Fibroblast of mammary gland (primary cell): ENCODE data around the gene KANSL1L.

Experiments
- DNase-seq: peaks from one replicate; pipeline ENCODE4 v3.0.0-alpha.2; 2010; ENCODE audit warnings: low read depth
- H3K4me3 ChIP-seq: 2 replicates; pipeline ENCODE4 v1.5.1; 2011; ENCODE audit warnings: low read depth, mild to moderate bottlenecking, low read length, moderate library complexity; ENCODE audit not compliant: control insufficient read depth
- TF ChIP-seq, protein P1 (sequence below): conservative IDR thresholded peaks from 2 replicates; pipeline ENCODE4 v1.5.1; 2011; ENCODE audit warnings: low read depth, low read length, inconsistent platforms; ENCODE audit not compliant: control insufficient read depth, insufficient read depth

Gene KANSL1L

DNA sequence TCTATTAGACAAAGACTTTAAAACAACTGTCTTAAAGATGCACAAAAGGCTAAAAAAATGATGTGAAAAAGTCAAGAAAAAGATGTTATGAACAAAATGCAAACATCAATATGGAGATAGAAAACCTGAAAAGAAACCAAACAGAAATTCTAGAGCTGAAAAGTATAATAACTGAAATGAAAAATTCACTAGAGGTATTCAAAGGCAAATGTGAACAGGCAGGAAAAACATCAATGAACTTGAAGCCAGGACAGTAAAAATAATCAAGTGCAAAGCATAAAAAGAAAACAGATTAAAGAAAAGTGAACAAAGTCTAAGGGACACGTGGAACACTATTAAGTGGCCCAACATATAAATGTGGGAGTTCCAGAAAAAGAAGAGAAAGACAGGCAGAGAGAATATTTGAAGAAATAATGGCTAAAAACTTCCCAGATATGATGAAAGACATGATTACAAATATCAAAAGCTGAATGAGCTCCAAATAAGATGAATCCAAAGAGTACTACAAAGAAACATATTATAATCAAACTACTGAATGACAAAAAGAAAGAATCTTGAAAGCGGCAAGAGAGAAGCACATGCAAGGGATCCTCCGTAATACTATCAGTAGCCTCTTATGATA lies 57.5 kb downstream of the KANSL1L start:
- no peak overlapping the region for H3K4me3 ChIP-seq
- no peak for DNase-seq
- TF ChIP-seq, protein P1, sequence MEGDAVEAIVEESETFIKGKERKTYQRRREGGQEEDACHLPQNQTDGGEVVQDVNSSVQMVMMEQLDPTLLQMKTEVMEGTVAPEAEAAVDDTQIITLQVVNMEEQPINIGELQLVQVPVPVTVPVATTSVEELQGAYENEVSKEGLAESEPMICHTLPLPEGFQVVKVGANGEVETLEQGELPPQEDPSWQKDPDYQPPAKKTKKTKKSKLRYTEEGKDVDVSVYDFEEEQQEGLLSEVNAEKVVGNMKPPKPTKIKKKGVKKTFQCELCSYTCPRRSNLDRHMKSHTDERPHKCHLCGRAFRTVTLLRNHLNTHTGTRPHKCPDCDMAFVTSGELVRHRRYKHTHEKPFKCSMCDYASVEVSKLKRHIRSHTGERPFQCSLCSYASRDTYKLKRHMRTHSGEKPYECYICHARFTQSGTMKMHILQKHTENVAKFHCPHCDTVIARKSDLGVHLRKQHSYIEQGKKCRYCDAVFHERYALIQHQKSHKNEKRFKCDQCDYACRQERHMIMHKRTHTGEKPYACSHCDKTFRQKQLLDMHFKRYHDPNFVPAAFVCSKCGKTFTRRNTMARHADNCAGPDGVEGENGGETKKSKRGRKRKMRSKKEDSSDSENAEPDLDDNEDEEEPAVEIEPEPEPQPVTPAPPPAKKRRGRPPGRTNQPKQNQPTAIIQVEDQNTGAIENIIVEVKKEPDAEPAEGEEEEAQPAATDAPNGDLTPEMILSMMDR = no peak

DNA sequence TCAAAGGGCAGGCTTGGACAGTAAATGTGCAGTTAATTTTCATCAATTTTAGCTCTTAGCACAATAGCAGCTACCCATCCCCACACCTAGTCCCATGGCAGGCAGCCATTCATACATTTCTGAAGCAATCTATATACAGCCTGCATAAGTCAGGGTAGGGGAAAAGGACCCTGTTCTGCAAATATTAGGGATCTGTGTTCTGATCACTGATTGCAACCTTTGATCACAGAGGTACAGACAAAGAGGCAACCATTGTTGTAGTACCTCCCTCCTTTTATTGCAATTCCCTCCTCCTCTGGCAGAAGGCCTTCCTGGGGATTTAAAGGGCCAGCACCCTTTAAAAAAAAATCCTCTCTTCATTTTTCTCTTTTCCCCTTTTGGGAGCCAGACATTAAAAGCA lies 58.3 kb downstream of the KANSL1L start:
- TF ChIP-seq, protein P1 = no peak
- no peak for DNase-seq
- no peak overlapping the region for H3K4me3 ChIP-seq

DNA sequence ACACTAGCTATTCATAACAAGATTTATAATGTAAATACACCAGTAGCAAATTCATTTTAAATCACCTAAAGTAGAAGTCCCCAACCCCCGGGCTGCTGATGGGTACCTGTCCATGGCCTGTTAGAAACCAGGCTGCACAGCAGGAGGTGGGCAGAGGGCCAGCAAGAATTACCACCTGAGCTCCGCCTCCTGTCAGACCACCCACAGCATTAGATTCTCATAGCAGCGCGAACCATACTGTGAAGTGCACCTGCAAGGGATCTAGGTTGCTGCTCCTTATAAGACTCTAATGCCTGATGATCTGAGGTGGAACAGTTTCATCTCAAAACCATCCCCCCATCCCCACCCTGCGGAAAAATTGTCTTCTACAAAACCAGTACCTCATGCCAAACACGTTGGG lies 71.3 kb downstream of the KANSL1L start:
- TF ChIP-seq, protein P1 = no peak
- no peak for DNase-seq
- H3K4me3 ChIP-seq = no peak overlapping the region

DNA sequence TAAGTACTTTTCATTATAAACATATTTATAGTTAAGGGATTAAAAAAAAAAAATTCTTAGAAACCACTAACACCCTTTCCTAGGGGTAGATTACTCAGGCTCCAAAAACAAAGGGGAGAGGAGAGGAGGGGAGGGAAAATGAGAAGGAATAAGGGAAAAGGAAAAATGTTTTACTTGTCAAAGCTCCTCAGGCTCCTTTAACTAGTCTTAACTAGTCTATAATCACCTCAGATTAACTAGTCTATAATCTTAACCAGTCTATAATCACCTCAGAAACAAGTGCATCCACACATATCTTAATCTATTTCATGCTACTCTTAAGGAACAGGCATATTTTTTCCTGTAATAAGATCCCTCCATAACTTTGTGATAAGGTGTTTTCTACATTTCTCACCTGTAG lies 76.4 kb downstream of the KANSL1L start:
- no peak overlapping the region for H3K4me3 ChIP-seq
- TF ChIP-seq, protein P1 = no peak
- no peak for DNase-seq

DNA sequence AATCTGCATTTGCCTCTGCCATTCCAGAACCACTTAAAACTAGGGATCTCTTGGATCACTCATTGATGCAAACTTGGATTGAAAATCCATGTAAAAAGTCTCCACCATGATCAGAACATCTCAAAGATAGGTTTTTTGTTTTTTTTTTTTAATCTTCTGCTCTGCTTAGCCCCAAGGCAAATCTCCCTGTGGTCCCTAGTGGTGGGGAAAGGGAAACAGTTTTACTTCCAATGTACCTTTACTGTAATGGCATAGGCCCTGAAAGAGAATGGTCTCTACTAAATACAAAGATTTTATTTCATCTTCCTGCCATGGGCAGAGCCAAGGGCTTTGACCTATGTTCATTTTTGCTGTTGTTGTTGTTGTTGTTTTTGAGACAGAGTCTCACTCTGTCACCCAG lies 78.4 kb downstream of the KANSL1L start:
- no peak for DNase-seq
- no peak overlapping the region for H3K4me3 ChIP-seq
- TF ChIP-seq, protein P1 = no peak

DNA sequence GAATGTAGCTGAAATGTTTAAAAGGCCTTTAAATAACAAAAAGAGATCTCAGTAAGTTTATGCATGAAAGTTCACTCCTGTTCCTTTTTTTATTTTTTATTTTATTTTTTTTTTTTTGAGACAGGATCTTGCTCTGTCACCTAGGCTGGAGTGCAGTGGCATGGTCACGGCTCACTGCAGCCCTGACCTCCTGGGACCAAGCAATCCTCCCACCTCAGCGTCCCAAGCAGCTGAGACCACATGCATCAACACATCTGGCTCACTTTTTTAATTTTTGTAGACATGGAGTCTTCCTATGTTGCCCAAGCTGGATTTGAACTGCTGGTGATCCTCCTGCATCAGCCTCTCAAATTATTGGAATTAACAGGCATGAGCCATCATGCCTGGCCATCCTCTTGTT lies 84.3 kb downstream of the KANSL1L start:
- TF ChIP-seq, protein P1 = no peak
- H3K4me3 ChIP-seq = no peak overlapping the region
- no peak for DNase-seq

DNA sequence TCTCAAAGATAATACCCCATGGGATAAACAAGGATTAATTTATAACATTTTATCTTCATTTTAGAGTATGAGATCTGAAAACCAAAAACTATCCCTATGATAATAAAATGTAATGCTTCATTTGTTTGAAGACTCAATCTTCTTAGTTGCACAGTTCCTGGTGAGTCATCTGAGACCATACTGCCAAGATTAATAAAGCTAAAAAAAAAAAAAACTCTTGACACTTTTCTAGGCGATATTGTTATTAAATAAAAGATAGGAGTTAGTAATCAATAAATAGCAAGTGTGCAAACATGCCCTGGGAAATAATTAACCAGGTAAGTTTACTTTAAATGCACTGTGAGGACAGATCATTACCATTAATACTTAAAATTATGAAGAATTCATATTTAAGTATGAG lies 84.9 kb downstream of the KANSL1L start:
- TF ChIP-seq, protein P1 = no peak
- peak; percentile 47 for DNase-seq
- no peak overlapping the region for H3K4me3 ChIP-seq
